OCI-LY1 (cell line): ENCODE data around the gene GSDMA.
"Not testable (repeated sequence)": the region's sequence is repeated elsewhere in the genome, so short reads cannot be mapped to it uniquely, and the experiment has no call there.

Experiments used
- H2AFZ ChIP-seq: fragments of 200-600 bp; sonication (generic), shearing (Covaris generic); 2 replicates; pipeline ENCODE4 v1.6.0; 2014; ENCODE audit warnings: antibody characterized with exemption, mild to moderate bottlenecking, low read length
- H3F3A ChIP-seq: fragments of 200-600 bp; sonication (generic), shearing (Covaris generic); 2 replicates; pipeline ENCODE4 v1.6.0; 2014; ENCODE audit warnings: mild to moderate bottlenecking, antibody characterized with exemption, low read length, moderate library complexity; ENCODE audit not compliant: insufficient read depth
- H3K27ac ChIP-seq: fragments of 200-600 bp; sonication (generic); 2 replicates; pipeline ENCODE4 v1.5.1; 2014; ENCODE audit warnings: low read length, mixed run types, mild to moderate bottlenecking, low read depth; ENCODE audit not compliant: poor library complexity, severe bottlenecking
- H3K27me3 ChIP-seq: fragments of 200-600 bp; sonication (generic); 2 replicates; pipeline ENCODE4 v1.6.0; 2014; ENCODE audit warnings: antibody characterized with exemption, mild to moderate bottlenecking, low read length, moderate library complexity; ENCODE audit not compliant: insufficient read depth
- H3K36me3 ChIP-seq: fragments of 200-600 bp; sonication (generic); 2 replicates; pipeline ENCODE4 v1.6.1; 2014; ENCODE audit warnings: mild to moderate bottlenecking, antibody characterized with exemption, low read length, moderate library complexity, mixed read lengths; ENCODE audit not compliant: insufficient read depth
- H3K4me1 ChIP-seq: fragments of 200-600 bp; sonication (generic); 2 replicates; pipeline ENCODE4 v1.5.1; 2014; ENCODE audit warnings: mild to moderate bottlenecking, low read length, moderate library complexity; ENCODE audit not compliant: insufficient read depth, severe bottlenecking
- H3K4me2 ChIP-seq: fragments of 200-600 bp; sonication (generic), shearing (Covaris generic); 2 replicates; pipeline ENCODE4 v1.6.1; 2014; ENCODE audit warnings: low read length
- H3K4me3 ChIP-seq: fragments of 200-600 bp; sonication (generic); 2 replicates; pipeline ENCODE4 v1.5.1; 2014; ENCODE audit warnings: low read length, low read depth, mild to moderate bottlenecking, mixed read lengths; ENCODE audit not compliant: poor library complexity, severe bottlenecking
- H3K79me2 ChIP-seq: fragments of 200-600 bp; shearing (Covaris generic); 2 replicates; pipeline ENCODE4 v1.6.1; 2016; ENCODE audit warnings: mixed run types, low read length, mixed read lengths; ENCODE audit not compliant: insufficient read depth
- H3K9ac ChIP-seq: fragments of 200-600 bp; sonication (generic), shearing (Covaris generic); 2 replicates; pipeline ENCODE4 v1.6.1; 2014; ENCODE audit warnings: mild to moderate bottlenecking, low read length, mixed read lengths
- H3K9me2 ChIP-seq: fragments of 200-600 bp; sonication (generic), shearing (Covaris generic); 2 replicates; pipeline ENCODE4 v1.6.1; 2014; ENCODE audit warnings: low read depth, mild to moderate bottlenecking, low read length, mixed read lengths
- H3K9me3 ChIP-seq: fragments of 200-600 bp; shearing (Covaris generic); 2 replicates; pipeline ENCODE4 v1.6.1; 2014; ENCODE audit warnings: low read length, mixed read lengths
- H4K20me1 ChIP-seq: fragments of 200-600 bp; sonication (generic), shearing (Covaris generic); 2 replicates; pipeline ENCODE4 v1.6.0; 2016; ENCODE audit warnings: mild to moderate bottlenecking, low read length; ENCODE audit not compliant: insufficient read depth
- EZH2 ChIP-seq: fragments of 200-600 bp; sonication (generic), shearing (Covaris generic); IDR thresholded peaks from 2 replicates; pipeline ENCODE4 v1.8.0; 2017; ENCODE audit warnings: borderline replicate concordance, mixed run types, mild to moderate bottlenecking, antibody characterized with exemption, low read length, moderate library complexity, mixed read lengths
- TF ChIP-seq, protein P1 (sequence below): fragments of 200-600 bp; sonication (generic), shearing (Covaris generic); IDR thresholded peaks from 2 replicates; pipeline ENCODE4 v1.5.1; 2017; ENCODE audit warnings: mild to moderate bottlenecking, antibody characterized with exemption, low read length, moderate library complexity, mixed read lengths

Gene GSDMA

DNA sequence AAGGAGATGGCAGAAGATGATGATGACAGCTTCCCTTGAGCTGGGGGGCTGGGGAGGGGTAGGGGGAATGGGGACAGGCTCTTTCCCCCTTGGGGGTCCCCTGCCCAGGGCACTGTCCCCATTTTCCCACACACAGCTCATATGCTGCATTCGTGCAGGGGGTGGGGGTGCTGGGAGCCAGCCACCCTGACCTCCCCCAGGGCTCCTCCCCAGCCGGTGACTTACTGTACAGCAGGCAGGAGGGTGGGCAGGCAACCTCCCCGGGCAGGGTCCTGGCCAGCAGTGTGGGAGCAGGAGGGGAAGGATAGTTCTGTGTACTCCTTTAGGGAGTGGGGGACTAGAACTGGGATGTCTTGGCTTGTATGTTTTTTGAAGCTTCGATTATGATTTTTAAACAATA is 34.7 kb downstream of the GSDMA start:
- H3K9me2 ChIP-seq = no peaks in the 10 kb centered on the region
- H3K9me3 ChIP-seq = no peaks in the 10 kb centered on the region
- H3K27me3 ChIP-seq = no peaks in the 10 kb centered on the region
- no peak overlapping the region for H2AFZ ChIP-seq
- H3K27ac ChIP-seq = no peak overlapping the region
- no peak overlapping the region for H3K4me2 ChIP-seq
- H3K36me3 ChIP-seq = peaks cover 55% of the 10 kb centered on the region
- no peak for TF ChIP-seq EZH2
- TF ChIP-seq, protein P1, sequence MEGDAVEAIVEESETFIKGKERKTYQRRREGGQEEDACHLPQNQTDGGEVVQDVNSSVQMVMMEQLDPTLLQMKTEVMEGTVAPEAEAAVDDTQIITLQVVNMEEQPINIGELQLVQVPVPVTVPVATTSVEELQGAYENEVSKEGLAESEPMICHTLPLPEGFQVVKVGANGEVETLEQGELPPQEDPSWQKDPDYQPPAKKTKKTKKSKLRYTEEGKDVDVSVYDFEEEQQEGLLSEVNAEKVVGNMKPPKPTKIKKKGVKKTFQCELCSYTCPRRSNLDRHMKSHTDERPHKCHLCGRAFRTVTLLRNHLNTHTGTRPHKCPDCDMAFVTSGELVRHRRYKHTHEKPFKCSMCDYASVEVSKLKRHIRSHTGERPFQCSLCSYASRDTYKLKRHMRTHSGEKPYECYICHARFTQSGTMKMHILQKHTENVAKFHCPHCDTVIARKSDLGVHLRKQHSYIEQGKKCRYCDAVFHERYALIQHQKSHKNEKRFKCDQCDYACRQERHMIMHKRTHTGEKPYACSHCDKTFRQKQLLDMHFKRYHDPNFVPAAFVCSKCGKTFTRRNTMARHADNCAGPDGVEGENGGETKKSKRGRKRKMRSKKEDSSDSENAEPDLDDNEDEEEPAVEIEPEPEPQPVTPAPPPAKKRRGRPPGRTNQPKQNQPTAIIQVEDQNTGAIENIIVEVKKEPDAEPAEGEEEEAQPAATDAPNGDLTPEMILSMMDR = no peak
- no peak overlapping the region for H3K9ac ChIP-seq
- H3K4me3 ChIP-seq = no peak overlapping the region
- H3K79me2 ChIP-seq = no peaks in the 10 kb centered on the region
- no peaks in the 10 kb centered on the region for H3K4me1 ChIP-seq
- 0 out of 2 replicates have a peak, but pooled peaks cover 3% of the 10 kb centered on the region for H3F3A ChIP-seq
- H4K20me1 ChIP-seq = no peaks in the 10 kb centered on the region

DNA sequence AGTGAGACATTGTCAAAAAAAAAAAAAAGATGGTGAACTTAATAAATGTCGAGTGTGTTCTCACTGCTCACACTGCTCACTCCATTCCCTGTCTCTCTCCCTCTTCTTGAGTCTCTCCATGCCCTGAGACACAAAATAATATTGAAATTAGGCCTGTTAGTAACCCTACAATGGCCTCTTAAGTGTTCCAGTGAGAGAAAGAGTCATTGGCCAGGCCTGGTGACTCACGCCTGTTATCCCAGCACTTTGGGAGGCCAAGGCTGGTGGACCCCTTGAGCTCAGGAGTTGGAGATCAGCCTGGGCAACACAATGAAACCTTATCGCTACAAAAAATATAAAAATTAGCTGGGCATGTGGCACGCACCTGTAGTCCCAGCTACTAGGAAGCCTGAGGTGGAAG is 36.3 kb downstream of the GSDMA start:
- Histone ChIP-seq H4K20me1 (no peaks in the 10 kb centered on the region), H3K36me3 (peaks cover 40% of the 10 kb centered on the region), H3K9me2 (no peaks in the 10 kb centered on the region), H3K9ac (no peak overlapping the region), H3K9me3 (no peaks in the 10 kb centered on the region), H3K27ac (no peak overlapping the region), H3F3A (no peaks in the 10 kb centered on the region), H3K79me2 (no peaks in the 10 kb centered on the region), H3K4me1 (no peaks in the 10 kb centered on the region), H2AFZ (no peak overlapping the region), H3K4me3 (no peak overlapping the region), H3K27me3 (no peaks in the 10 kb centered on the region), H3K4me2 (no peak overlapping the region)
- TF ChIP-seq, protein P1 = no peak
- no peak for TF ChIP-seq EZH2

DNA sequence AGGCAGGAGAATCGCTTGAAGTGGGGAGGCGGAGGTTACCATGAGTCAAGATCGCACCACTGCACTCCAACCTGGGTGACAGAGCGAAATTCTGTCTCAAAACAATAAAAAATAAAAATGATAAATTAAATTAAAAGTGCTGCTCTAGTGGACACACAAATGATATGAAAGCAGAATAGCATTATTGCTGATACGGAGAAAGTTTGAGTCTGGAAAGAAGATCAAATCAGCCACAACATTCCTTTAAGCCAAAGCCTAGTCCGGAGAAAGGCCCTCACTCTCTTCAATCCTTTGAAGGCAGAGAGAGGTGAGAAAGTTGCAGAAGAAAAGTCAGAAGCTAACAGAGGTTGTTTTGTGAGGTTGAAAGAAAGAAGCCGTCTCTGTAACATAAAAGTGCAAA is 37.4 kb downstream of the GSDMA start:
- H3K4me1 ChIP-seq = no peaks in the 10 kb centered on the region
- peaks cover 29% of the 10 kb centered on the region for H3K36me3 ChIP-seq
- H3K4me2 ChIP-seq = no peak overlapping the region
- no peaks in the 10 kb centered on the region for H3F3A ChIP-seq
- H2AFZ ChIP-seq = no peak overlapping the region
- no peak overlapping the region for H3K27ac ChIP-seq
- H3K9me2 ChIP-seq = no peaks in the 10 kb centered on the region
- no peaks in the 10 kb centered on the region for H4K20me1 ChIP-seq
- TF ChIP-seq EZH2 = no peak
- H3K9ac ChIP-seq = no peak overlapping the region
- H3K9me3 ChIP-seq = no peaks in the 10 kb centered on the region
- H3K4me3 ChIP-seq = no peak overlapping the region
- no peaks in the 10 kb centered on the region for H3K79me2 ChIP-seq
- H3K27me3 ChIP-seq = no peaks in the 10 kb centered on the region

DNA sequence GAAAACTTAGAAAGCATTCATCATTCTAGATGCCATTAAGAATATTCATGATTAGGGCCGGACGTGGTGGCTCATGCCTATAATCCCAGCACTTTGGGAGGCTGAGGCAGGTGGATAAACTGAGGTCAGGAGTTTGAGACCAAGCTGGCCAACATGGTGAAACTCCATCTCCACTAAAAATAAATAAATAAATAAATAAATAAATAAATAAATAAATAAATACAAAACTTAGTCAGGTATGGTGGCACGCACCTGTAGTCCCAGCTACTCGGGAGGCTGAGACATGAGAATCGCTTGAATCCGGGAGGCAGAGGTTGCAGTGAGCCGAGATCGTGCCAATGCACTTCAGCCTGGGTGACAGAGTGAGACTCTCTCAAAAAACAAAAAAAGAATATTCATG is 38.5 kb downstream of the GSDMA start:
- H3K9ac ChIP-seq, H3F3A ChIP-seq, H3K4me2 ChIP-seq, H3K27ac ChIP-seq, H3K9me3 ChIP-seq, H3K9me2 ChIP-seq, H3K4me1 ChIP-seq, H3K4me3 ChIP-seq, H2AFZ ChIP-seq, H3K79me2 ChIP-seq, H4K20me1 ChIP-seq, H3K27me3 ChIP-seq: not testable (repeated sequence)
- H3K36me3 ChIP-seq = peaks cover 17% of the 10 kb centered on the region
